OCI-LY3 (cell line): ENCODE results near the gene GTF3A.
A peak's percentile ranks its signal among the peaks of the same experiment; 100 is the strongest.

Experiments
- H2AFZ ChIP-seq: fragments of 200-600, 300-600 bp; shearing (Covaris generic); 2 replicates; pipeline ENCODE4 v1.6.0; 2014; ENCODE audit warnings: antibody characterized with exemption, low read depth, low read length
- H3K27ac ChIP-seq: fragments of 200-600, 300-600 bp; sonication (generic); 2 replicates; pipeline ENCODE4 v1.5.1; 2014; ENCODE audit warnings: mild to moderate bottlenecking, low read length, moderate library complexity, mixed read lengths
- H3K27me3 ChIP-seq: fragments of 200-600, 300-600 bp; sonication (generic); 2 replicates; pipeline ENCODE4 v1.6.1; 2014; ENCODE audit warnings: low read depth, low read length, mixed read lengths
- H3K36me3 ChIP-seq: fragments of 200-600, 300-600 bp; sonication (generic); replicated peaks from 2 replicates; pipeline ENCODE3; 2014; ENCODE audit warnings: low read depth, low read length, mixed read lengths
- H3K4me1 ChIP-seq: fragments of 300-600, 200-600 bp; sonication (generic); 2 replicates; pipeline ENCODE4 v1.6.1; 2014; ENCODE audit warnings: low read length, mixed read lengths
- H3K4me2 ChIP-seq: fragments of 200-600, 300-600 bp; sonication (generic); 2 replicates; pipeline ENCODE4 v1.6.1; 2014; ENCODE audit warnings: low read length, mixed read lengths
- H3K4me3 ChIP-seq: fragments of 300-600, 200-600 bp; sonication (generic); 2 replicates; pipeline ENCODE4 v1.5.1; 2014; ENCODE audit warnings: antibody characterized with exemption, mild to moderate bottlenecking, low read length, moderate library complexity
- H3K79me2 ChIP-seq: fragments of 300-600, 200-600 bp; shearing (Covaris generic); 2 replicates; pipeline ENCODE4 v1.6.1; 2014; ENCODE audit warnings: mild to moderate bottlenecking, low read length, mixed read lengths
- H3K9ac ChIP-seq: fragments of 300-600, 200-600 bp; shearing (Covaris generic); 2 replicates; pipeline ENCODE4 v1.6.0; 2014; ENCODE audit warnings: mild to moderate bottlenecking, low read length, moderate library complexity
- H3K9me3 ChIP-seq: fragments of 200-600, 300-600 bp; shearing (Covaris generic); 2 replicates; pipeline ENCODE4 v1.6.1; 2014; ENCODE audit warnings: low read length, mixed read lengths; ENCODE audit not compliant: insufficient read depth
- H4K20me1 ChIP-seq: fragments of 200-600, 300-600 bp; sonication (generic); 2 replicates; pipeline ENCODE4 v1.6.1; 2016; ENCODE audit warnings: low read length, mixed read lengths; ENCODE audit not compliant: insufficient read depth
- CTCF ChIP-seq: fragments of 200-600, 300-600 bp; sonication (generic); IDR thresholded peaks from 2 replicates; pipeline ENCODE4 v1.5.1; 2014; ENCODE audit warnings: antibody characterized with exemption, low read length, low read depth
- EZH2phosphoT487 ChIP-seq: fragments of 200-600 bp; shearing (Covaris generic); IDR thresholded peaks from 2 replicates; pipeline ENCODE4 v1.6.1; 2018; ENCODE audit warnings: antibody characterized with exemption, mixed run types, low read depth

GTF3A gene

GRCh38 chr13:27423333-27423732 lies 1.1 kb upstream of the GTF3A start:
- TF ChIP-seq CTCF: no peak
- TF ChIP-seq EZH2phosphoT487: no peak
- Histone ChIP-seq H3K4me3 (no peak overlapping the region), H3K4me2 (peak overlapping the region; percentile 85), H3K4me1 (peaks cover 35% of the 10 kb centered on the region), H3K79me2 (peaks cover 44% of the 10 kb centered on the region), H3K36me3 (peaks cover 34% of the 10 kb centered on the region), H3K9ac (no peak overlapping the region), H3K9me3 (no peaks in the 10 kb centered on the region), H2AFZ (no peak overlapping the region), H3K27me3 (no peaks in the 10 kb centered on the region), H4K20me1 (peaks cover 15% of the 10 kb centered on the region), H3K27ac (no peak overlapping the region)

GRCh38 chr13:27425158-27425917 lies 919 bp downstream of the GTF3A start:
- Histone ChIP-seq H3K9me3 (no peaks in the 10 kb centered on the region), H3K27me3 (no peaks in the 10 kb centered on the region), H2AFZ (no peak overlapping the region), H3K4me3 (peak overlapping the region; percentile 88), H3K9ac (peak overlapping the region; percentile 90), H3K79me2 (peaks cover 64% of the 10 kb centered on the region), H3K4me2 (peak overlapping the region; percentile 95), H3K36me3 (peaks cover 53% of the 10 kb centered on the region), H3K27ac (peak overlapping the region; percentile 89), H4K20me1 (peaks cover 15% of the 10 kb centered on the region), H3K4me1 (peaks cover 35% of the 10 kb centered on the region)
- TF ChIP-seq CTCF (no peak), EZH2phosphoT487 (no peak)

GRCh38 chr13:27425918-27426630 lies 1.7 kb downstream of the GTF3A start:
- Histone ChIP-seq H3K36me3 (peaks cover 60% of the 10 kb centered on the region), H3K4me1 (peaks cover 35% of the 10 kb centered on the region), H3K9ac (peak overlapping the region; percentile 90), H3K9me3 (no peaks in the 10 kb centered on the region), H3K4me2 (peak overlapping the region; percentile 95), H2AFZ (no peak overlapping the region), H3K27me3 (no peaks in the 10 kb centered on the region), H4K20me1 (peaks cover 15% of the 10 kb centered on the region), H3K79me2 (peaks cover 71% of the 10 kb centered on the region), H3K27ac (peak overlapping the region; percentile 89), H3K4me3 (peak overlapping the region; percentile 88)
- peak; percentile 63 for TF ChIP-seq CTCF
- no peak for TF ChIP-seq EZH2phosphoT487

GRCh38 chr13:27427641-27428040 lies 3.2 kb downstream of the GTF3A start:
- Histone ChIP-seq H3K36me3 (peaks cover 76% of the 10 kb centered on the region), H3K4me2 (peak overlapping the region; percentile 95; the same call in 1 of the 2 replicates), H3K4me1 (peaks cover 35% of the 10 kb centered on the region), H3K27me3 (no peaks in the 10 kb centered on the region), H3K9ac (no peak overlapping the region), H3K9me3 (no peaks in the 10 kb centered on the region), H2AFZ (no peak overlapping the region), H3K79me2 (peaks cover 87% of the 10 kb centered on the region), H3K27ac (peak overlapping the region; percentile 89; the same call in 1 of the 2 replicates), H4K20me1 (peaks cover 22% of the 10 kb centered on the region), H3K4me3 (no peak overlapping the region)
- no peak for TF ChIP-seq EZH2phosphoT487
- TF ChIP-seq CTCF: no peak
